HG02642 (cell line): ENCODE measurements around the gene MYH7.
"Not testable (repeated sequence)": the region's sequence is repeated elsewhere in the genome, so short reads cannot be mapped to it uniquely, and the experiment has no call there.

Experiments
- ATAC-seq: cut with Tn5 transposase; IDR thresholded peaks from one replicate; pipeline ENCODE4 v1.9.1; 2021; ENCODE audit warnings: mild to moderate bottlenecking; ENCODE audit not compliant: unreplicated experiment, poor library complexity

Gene MYH7

GRCh38 chr14:23392613-23393012, 42.8 kb downstream of the MYH7 start:
- ATAC-seq = no peak

- not testable (repeated sequence) for ATAC-seq
Measured at GRCh38 chr14:23389871-23390270, 45.6 kb downstream of the MYH7 start.

DNA sequence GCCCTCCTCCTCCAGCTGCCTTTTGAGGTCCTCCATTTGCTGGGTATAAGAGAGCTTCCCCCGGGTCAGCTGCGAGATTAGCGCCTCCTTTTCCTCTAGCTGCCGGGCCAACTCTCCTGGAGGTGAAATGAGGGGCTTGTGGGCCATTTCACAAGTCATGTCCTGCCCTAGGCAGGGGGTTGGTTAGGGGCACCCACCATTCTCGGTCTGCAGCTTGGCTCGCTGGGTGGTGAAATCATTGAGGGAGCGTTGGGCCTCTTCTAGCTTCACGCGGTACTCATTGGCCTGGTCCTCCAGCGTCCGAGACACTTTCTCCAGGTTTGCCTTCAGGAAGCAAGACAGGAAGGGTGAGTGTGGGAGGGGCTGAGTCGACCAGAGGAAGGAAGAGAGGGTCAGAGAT, 46.1 kb downstream of the MYH7 start:
- no peak for ATAC-seq

GRCh38 chr14:23388996-23389395, 46.5 kb downstream of the MYH7 start:
- no peak for ATAC-seq

GRCh38 chr14:23387916-23388882, 47.3 kb downstream of the MYH7 start:
- no peak for ATAC-seq

DNA sequence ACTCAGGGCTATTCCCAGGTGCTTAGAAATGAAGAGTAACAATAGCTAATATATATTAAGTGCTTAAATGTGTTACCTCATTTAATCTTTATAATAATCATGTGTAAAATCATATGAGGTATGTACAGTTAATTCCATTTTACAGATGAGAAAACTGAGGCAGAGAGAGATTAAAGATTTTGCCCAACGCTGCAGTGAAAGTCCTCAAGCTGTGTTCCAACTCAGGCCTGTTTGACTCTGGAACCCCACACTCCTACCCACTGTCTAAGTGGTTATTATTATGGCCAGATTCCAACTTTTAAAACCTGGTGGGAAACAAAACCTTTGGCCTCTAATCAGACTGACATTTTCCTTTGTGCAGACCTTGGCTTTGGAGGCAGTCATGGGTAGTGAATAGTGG, 48.5 kb downstream of the MYH7 start:
- no peak for ATAC-seq

DNA sequence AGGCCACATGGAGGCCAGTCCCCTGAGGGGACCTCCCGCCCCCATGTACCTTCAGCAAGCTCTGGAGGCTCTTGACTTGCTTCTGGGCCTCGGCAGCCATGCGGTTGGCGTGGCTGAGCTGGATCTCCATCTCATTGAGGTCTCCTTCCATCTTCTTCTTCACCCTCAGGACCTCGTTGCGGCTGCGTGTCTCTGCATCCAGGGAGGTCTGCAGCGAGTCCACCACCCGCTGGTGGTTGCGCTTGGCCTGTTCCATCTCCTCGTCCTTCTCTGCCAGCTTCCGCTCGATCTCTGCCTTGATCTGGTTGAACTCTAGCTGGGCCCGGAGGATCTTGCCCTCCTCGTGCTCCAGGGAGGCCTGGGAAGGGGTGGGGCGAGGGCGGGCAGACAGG, 49.2 kb downstream of the MYH7 start:
- ATAC-seq = not testable (repeated sequence)

- ATAC-seq = no peak
Measured at GRCh38 chr14:23385642-23386265, 49.7 kb downstream of the MYH7 start.

GRCh38 chr14:23385244-23385641, 50.2 kb downstream of the MYH7 start:
- ATAC-seq = no peak

DNA sequence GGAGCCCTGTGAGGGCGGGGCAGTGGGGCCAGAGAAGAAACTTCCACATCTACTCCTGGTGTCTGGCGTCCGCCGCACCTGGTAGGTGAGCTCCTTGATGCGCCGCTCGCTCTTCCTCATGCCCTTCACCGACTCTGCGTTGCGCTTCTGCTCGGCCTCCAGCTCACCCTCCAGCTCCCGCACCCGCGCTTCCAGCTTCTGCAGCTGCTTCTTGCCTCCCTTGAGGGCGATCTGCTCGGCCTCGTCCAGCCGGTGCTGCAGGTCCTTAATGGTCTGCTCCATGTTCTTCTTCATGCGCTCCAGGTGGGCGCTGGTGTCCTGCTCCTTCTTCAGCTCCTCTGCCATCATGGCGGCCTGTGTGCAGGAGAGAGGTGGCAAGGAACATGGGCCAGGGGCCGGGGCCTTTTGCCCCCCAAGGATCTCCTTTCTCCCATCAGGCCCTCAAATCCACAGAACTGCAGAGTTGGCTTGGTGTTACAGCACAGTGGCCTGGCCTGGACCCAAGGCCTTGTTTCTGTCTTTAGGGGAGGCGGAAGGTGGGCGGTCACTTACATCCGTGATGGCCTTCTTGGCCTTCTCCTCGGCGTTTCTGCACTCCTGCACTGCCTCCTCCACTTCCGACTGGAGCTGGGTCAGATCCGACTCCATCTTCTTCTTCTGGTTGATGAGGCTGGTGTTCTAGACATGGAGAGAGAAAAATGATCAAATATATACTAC, 50.9 kb downstream of the MYH7 start:
- ATAC-seq = no peak

DNA sequence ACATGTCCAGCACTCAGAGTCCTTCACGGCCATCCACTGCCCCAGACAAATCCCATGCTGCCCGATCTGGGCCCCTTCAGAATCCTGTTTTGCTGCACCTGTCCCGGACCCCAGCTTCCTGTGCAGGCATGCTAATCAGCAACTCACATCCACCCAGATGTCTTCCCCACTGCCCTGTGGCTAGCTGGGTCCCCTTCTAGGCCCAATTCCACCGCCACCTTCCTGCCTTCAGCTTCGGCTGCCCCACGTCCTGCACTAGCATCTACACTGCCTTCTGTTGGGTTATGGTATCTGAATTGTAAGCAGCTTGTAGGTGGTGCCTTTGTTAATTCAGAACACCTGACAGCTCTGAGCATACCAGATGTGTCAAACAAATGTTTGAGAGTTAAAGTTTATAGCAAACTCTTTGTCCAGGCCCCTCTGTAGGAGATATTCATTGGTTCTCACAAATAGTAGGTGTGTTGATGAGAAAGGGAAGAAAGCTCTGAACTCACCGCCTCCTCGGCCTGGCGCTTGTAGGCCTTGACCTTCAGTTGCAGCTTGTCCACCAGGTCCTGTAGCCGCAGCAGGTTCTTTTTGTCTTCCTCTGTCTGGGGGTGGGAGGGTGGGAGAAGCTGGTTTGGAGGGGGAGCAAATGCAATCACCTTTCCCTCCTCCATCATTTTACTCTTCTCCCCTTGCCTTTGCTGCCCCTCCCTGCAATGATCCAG, 52.6 kb downstream of the MYH7 start:
- ATAC-seq = no peak

- no peak for ATAC-seq
Measured at GRCh38 chr14:23382276-23382675, 53.2 kb downstream of the MYH7 start.

GRCh38 chr14:23381871-23382270, 53.6 kb downstream of the MYH7 start:
- no peak for ATAC-seq

- no peak for ATAC-seq
Measured at GRCh38 chr14:23380976-23381375, 54.5 kb downstream of the MYH7 start.

GRCh38 chr14:23380197-23380914, 55.1 kb downstream of the MYH7 start:
- no peak for ATAC-seq

GRCh38 chr14:23379366-23380196, 55.9 kb downstream of the MYH7 start:
- peak; percentile 45 for ATAC-seq

- no peak for ATAC-seq
Measured at GRCh38 chr14:23378612-23379220, 56.7 kb downstream of the MYH7 start.
